GM12878 (cell line): ENCODE measurements around the gene MIER3. TPM values are rescaled to one million over a fixed set of nuclear protein-coding genes. Genes with fewer than 3 reads are reported as not detected.

Experiments used
- ATAC-seq: fragments of 200-7000 bp; cut with Tn5 transposase; 3 replicates; pipeline ENCODE4 v1.9.1; 2020; ENCODE audit warnings: mild to moderate bottlenecking, moderate library complexity
- BruUV-seq: library from RNA; stranded (reverse); fragments of 400-500 nt; replicated peaks from 2 replicates; lab custom pipeline; 2021; lab: Mats Ljungman, UMichigan
- CTCF ChIA-PET: fragments of 300-600 bp; sonication (Branson Sonifier 250); formaldehyde crosslinking; extraction: SDS; loops from one replicate; lab custom pipeline; 2021; ENCODE audit warnings: inconsistent platforms; lab: Yijun Ruan, JAX
- POLR2A ChIA-PET: fragments of 350-600 bp; formaldehyde crosslinking; extraction: SDS; loops from one replicate; lab custom pipeline; 2021; ENCODE audit warnings: inconsistent platforms; lab: Charles Lee
- RAD21 ChIA-PET: fragments of 300-600 bp; sonication (Branson Sonifier 250); formaldehyde crosslinking; loops from one replicate; lab custom pipeline; 2023; ENCODE audit warnings: antibody characterized with exemption; ENCODE audit not compliant: unreplicated experiment; lab: Charles Lee
- SMC1A ChIA-PET: fragments of 300-600 bp; sonication (Branson Sonifier 250); formaldehyde crosslinking; loops from one replicate; lab custom pipeline; 2023; ENCODE audit not compliant: unreplicated experiment, uncharacterized antibody; lab: Charles Lee
- DNase-seq: peaks from one replicate; pipeline ENCODE4 v3.0.0-alpha.2; 2011; ENCODE audit warnings: low read depth, low spot score
- FAIRE-seq: peaks from 3 replicates; lab custom pipeline; 2011; peaks lifted over from hg19 to GRCh38; lab: Jason Lieb, UNC
- H2AFZ ChIP-seq: 2 replicates; pipeline ENCODE4 v1.6.0; 2011; ENCODE audit warnings: low read depth, low read length, control low read depth; ENCODE audit not compliant: control insufficient read depth
- H3K27ac ChIP-seq: 2 replicates; pipeline ENCODE4 v1.5.1; 2011; ENCODE audit warnings: control low read depth; ENCODE audit not compliant: control insufficient read depth, insufficient read depth
- H3K27me3 ChIP-seq, 2 experiments: replicated peaks in 1 of 2; 2 replicates each; pipeline versions ENCODE4 v1.6.0 to v1.6.1; 2011; ENCODE audit warnings: low read length in 1 of 2; ENCODE audit not compliant: control insufficient read depth in 2 of 2, insufficient read depth in 2 of 2
- H3K36me3 ChIP-seq, 2 experiments: 2 replicates each; pipeline ENCODE4 v1.5.1; 2011; ENCODE audit warnings: low read length in 1 of 2; ENCODE audit not compliant: control insufficient read depth in 2 of 2, insufficient read depth in 2 of 2
- H3K4me1 ChIP-seq: 2 replicates; pipeline ENCODE4 v1.6.1; 2011; ENCODE audit warnings: mild to moderate bottlenecking, low read length, moderate library complexity, mixed read lengths; ENCODE audit not compliant: control insufficient read depth, insufficient read depth
- H3K4me2 ChIP-seq: 2 replicates; pipeline ENCODE4 v1.6.0; 2011; ENCODE audit warnings: control low read depth; ENCODE audit not compliant: control insufficient read depth, insufficient read depth
- H3K4me3 ChIP-seq: fragments of 200-600 bp; sonication (generic); 2 replicates; pipeline ENCODE4 v1.5.1; 2016
- H3K79me2 ChIP-seq: 2 replicates; pipeline ENCODE4 v1.6.0; 2011; ENCODE audit warnings: low read length; ENCODE audit not compliant: control insufficient read depth, insufficient read depth
- H3K9ac ChIP-seq: 2 replicates; pipeline ENCODE4 v1.8.0; 2011; ENCODE audit warnings: low read length, control low read depth, mixed read lengths; ENCODE audit not compliant: control insufficient read depth, insufficient read depth
- H3K9me3 ChIP-seq: replicated peaks from 3 replicates; pipeline ENCODE4 v1.5.1; 2011; ENCODE audit warnings: mild to moderate bottlenecking, low read length; ENCODE audit not compliant: control insufficient read depth, insufficient read depth
- H4K20me1 ChIP-seq: 2 replicates; pipeline ENCODE4 v1.6.0; 2011; ENCODE audit not compliant: control insufficient read depth, insufficient read depth
- E2F4 ChIP-seq: IDR thresholded peaks from 2 replicates; pipeline ENCODE4 v1.6.1; 2012; ENCODE audit warnings: low read depth, low read length, improper control_type of control experiment
- IRF5 ChIP-seq: fragments of 450-650 bp; IDR thresholded peaks from 2 replicates; pipeline ENCODE4 v1.6.1; 2017; ENCODE audit warnings: borderline replicate concordance
- PRDM15 ChIP-seq: fragments of 450-650 bp; formaldehyde crosslinking; IDR thresholded peaks from 2 replicates; pipeline ENCODE4 v1.4.0; 2020; ENCODE audit warnings: mild to moderate bottlenecking, moderate library complexity
- SIN3A ChIP-seq: IDR thresholded peaks from 2 replicates; pipeline ENCODE4 v1.6.1; 2012; ENCODE audit warnings: low read depth, low read length, improper control_type of control experiment
- WGBS: methylation state at CpG from one replicate; pipeline ENCODE4 v1.1.6; 2016; ENCODE audit warnings: low lambda C conversion rate; ENCODE audit not compliant: insufficient replicate concordance, insufficient coverage; ENCODE audit errors: missing lambda C conversion rate; 5-methylcytosine and 5-hydroxymethylcytosine counted together
- in situ Hi-C: fragments of 300-500 bp; cut with MboI; formaldehyde crosslinking; loops from 9 replicates; pipeline ENCODE4 v1.14.3; 2018; ENCODE audit warnings: mixed read lengths
- intact Hi-C: fragments of 100-400 bp; cut with micrococcal nuclease; formaldehyde crosslinking; loops from one replicate; pipeline ENCODE4 v1.14.2; 2022; ENCODE audit not compliant: unreplicated experiment
- polyA plus RNA-seq, 11 experiments: library from polyadenylated mRNA; depleted of rRNA in 4 of 11; unstranded in 6 of 11; stranded (reverse) in 5 of 11; fragments of >200 nt; fragmentation: Nextera tagmentation in 4 of 11; fragmentation: Illumina TruSeq in 1 of 11; extraction: Ambion mirVana in 4 of 11; extraction: Trizol in 1 of 11; gene quantifications; 1 replicate in 1 of 11; 2 replicates in 10 of 11; pipeline versions ENCODE4 v1.2.1 to v1.2.3, GENCODE V29; 2011 to 2016; ENCODE audit warnings: inconsistent platforms in 2 of 11, missing spikeins in 2 of 11, low read depth in 1 of 11
- total RNA-seq, 4 experiments: library from RNA; depleted of rRNA in 3 of 4; stranded (reverse); fragments of >200 nt in 3 of 4; fragmentation: Illumina TruSeq in 1 of 4; extraction: Trizol in 1 of 4; gene quantifications; 2 replicates each; pipeline versions ENCODE4 v1.2.1 to v1.2.3, GENCODE V29; 2013 to 2021
- TF ChIP-seq, protein P1 (sequence below), 3 experiments: IDR thresholded peaks in 2 of 3; conservative IDR thresholded peaks in 1 of 3; 2 replicates each; pipeline ENCODE4 v1.5.1; 2011; ENCODE audit warnings: low read depth in 3 of 3, low read length in 3 of 3, mild to moderate bottlenecking in 3 of 3, control low read depth in 2 of 3, moderate library complexity in 2 of 3, inconsistent platforms in 1 of 3, mixed read lengths in 1 of 3; ENCODE audit not compliant: control insufficient read depth in 2 of 3, insufficient read depth in 1 of 3; ENCODE audit errors: extremely low read depth in 1 of 3
- TF ChIP-seq, protein P2 (sequence below): IDR thresholded peaks from 2 replicates; pipeline ENCODE4 v1.6.1; 2012; ENCODE audit warnings: low read depth, low read length, improper control_type of control experiment
- TF ChIP-seq, protein P3 (sequence below): fragments of 450-650 bp; IDR thresholded peaks from 2 replicates; pipeline ENCODE4 v1.6.1; 2017; ENCODE audit warnings: mild to moderate bottlenecking, moderate library complexity

MIER3 gene
- total and polyA plus RNA-seq, 10 of the 15 experiments (the other 5 are each of a cell fraction or from before 2014, with no cell fraction given), result 2.9 to 14.6 (median 7.2) TPM

DNA sequence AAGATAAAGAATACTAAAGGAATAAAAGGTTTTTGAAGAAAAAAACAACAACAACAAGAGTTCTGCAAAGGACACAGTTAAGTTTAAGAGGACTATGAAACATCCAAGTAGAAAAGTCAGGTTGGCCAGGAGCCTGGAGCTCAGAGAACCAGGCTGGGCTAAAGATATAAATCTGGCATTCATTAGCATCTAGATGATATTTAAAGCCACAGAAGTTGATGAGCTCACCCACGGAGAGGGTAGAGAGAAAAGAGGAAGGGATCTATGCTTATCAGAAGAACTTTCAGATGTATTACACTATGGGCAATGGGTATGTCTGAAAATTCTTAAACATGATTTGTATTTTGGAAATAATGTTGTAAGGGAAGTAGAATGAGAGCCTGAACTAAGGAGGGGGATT lies 9.9 kb downstream of the MIER3 start (continued):
- TF ChIP-seq, protein P1, sequence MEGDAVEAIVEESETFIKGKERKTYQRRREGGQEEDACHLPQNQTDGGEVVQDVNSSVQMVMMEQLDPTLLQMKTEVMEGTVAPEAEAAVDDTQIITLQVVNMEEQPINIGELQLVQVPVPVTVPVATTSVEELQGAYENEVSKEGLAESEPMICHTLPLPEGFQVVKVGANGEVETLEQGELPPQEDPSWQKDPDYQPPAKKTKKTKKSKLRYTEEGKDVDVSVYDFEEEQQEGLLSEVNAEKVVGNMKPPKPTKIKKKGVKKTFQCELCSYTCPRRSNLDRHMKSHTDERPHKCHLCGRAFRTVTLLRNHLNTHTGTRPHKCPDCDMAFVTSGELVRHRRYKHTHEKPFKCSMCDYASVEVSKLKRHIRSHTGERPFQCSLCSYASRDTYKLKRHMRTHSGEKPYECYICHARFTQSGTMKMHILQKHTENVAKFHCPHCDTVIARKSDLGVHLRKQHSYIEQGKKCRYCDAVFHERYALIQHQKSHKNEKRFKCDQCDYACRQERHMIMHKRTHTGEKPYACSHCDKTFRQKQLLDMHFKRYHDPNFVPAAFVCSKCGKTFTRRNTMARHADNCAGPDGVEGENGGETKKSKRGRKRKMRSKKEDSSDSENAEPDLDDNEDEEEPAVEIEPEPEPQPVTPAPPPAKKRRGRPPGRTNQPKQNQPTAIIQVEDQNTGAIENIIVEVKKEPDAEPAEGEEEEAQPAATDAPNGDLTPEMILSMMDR (IDR thresholded peaks at IDR 0.05 in 2 of 3, conservative IDR thresholded peaks at IDR 0.05 in 1 of 3; ENCODE audit: control insufficient read depth in 2 of 3, extremely low read depth in 1 of 3, insufficient read depth in 1 of 3, low read depth in 3 of 3, low read length in 3 of 3), result no peak

DNA sequence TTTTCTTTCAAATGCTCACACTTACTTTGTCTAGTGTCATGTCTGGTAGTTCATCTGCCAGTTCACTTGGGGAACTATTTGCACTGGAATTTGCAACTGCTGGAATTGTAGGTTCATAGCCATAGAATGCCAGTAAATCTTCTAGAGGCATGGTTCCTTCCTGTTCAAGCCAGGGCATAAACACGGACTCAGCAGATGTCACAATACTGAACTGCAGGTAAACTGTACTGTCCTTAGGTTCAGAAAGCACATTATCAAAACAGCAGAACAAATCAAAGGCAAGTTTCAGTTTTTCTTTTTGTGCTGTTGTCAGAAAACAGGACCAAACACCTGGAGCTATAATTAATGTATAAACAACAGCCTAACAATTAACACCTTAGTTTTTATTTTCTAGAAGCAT lies 13.1 kb downstream of the MIER3 start:
- 100% methylated on average over 1 of the region's 1 CpG for WGBS
- CTCF ChIA-PET, result interaction anchor here (1.3 kb wide), 1 partner anchor 281 kb away, joined by 3 read pairs; no protein-coding TSS in a partner anchor
- H3K4me2 ChIP-seq, result no peak overlapping the region
- intact Hi-C loops, result no loop called here
- no peak for FAIRE-seq
- H2AFZ ChIP-seq, result no peak overlapping the region
- no peaks in the 10 kb centered on the region for H3K27me3 ChIP-seq
- RAD21 ChIA-PET, result no interaction called here
- H3K27ac ChIP-seq, result no peak overlapping the region
- DNase-seq, result no peak
- BruUV-seq, result no TSS peak
- peaks cover 6 to 30% of the 10 kb centered on the region in 2 experiments for H3K36me3 ChIP-seq
- ATAC-seq, result no peak
- no peaks in the 10 kb centered on the region for H3K4me1 ChIP-seq
- POLR2A ChIA-PET, result no interaction called here
- in situ Hi-C loops, result no loop called here
- H3K9ac ChIP-seq, result no peak overlapping the region
- no peaks in the 10 kb centered on the region for H4K20me1 ChIP-seq
- SMC1A ChIA-PET, result interaction anchor here (1.5 kb wide), 1 partner anchor 38 kb away, joined by 3 read pairs; no protein-coding TSS in a partner anchor
- H3K4me3 ChIP-seq, result no peak overlapping the region
- no peaks in the 10 kb centered on the region for H3K9me3 ChIP-seq
- H3K79me2 ChIP-seq, result no peaks in the 10 kb centered on the region
- TF ChIP-seq, protein P2, sequence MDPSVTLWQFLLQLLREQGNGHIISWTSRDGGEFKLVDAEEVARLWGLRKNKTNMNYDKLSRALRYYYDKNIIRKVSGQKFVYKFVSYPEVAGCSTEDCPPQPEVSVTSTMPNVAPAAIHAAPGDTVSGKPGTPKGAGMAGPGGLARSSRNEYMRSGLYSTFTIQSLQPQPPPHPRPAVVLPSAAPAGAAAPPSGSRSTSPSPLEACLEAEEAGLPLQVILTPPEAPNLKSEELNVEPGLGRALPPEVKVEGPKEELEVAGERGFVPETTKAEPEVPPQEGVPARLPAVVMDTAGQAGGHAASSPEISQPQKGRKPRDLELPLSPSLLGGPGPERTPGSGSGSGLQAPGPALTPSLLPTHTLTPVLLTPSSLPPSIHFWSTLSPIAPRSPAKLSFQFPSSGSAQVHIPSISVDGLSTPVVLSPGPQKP, result no peak
- TF ChIP-seq, protein P3, sequence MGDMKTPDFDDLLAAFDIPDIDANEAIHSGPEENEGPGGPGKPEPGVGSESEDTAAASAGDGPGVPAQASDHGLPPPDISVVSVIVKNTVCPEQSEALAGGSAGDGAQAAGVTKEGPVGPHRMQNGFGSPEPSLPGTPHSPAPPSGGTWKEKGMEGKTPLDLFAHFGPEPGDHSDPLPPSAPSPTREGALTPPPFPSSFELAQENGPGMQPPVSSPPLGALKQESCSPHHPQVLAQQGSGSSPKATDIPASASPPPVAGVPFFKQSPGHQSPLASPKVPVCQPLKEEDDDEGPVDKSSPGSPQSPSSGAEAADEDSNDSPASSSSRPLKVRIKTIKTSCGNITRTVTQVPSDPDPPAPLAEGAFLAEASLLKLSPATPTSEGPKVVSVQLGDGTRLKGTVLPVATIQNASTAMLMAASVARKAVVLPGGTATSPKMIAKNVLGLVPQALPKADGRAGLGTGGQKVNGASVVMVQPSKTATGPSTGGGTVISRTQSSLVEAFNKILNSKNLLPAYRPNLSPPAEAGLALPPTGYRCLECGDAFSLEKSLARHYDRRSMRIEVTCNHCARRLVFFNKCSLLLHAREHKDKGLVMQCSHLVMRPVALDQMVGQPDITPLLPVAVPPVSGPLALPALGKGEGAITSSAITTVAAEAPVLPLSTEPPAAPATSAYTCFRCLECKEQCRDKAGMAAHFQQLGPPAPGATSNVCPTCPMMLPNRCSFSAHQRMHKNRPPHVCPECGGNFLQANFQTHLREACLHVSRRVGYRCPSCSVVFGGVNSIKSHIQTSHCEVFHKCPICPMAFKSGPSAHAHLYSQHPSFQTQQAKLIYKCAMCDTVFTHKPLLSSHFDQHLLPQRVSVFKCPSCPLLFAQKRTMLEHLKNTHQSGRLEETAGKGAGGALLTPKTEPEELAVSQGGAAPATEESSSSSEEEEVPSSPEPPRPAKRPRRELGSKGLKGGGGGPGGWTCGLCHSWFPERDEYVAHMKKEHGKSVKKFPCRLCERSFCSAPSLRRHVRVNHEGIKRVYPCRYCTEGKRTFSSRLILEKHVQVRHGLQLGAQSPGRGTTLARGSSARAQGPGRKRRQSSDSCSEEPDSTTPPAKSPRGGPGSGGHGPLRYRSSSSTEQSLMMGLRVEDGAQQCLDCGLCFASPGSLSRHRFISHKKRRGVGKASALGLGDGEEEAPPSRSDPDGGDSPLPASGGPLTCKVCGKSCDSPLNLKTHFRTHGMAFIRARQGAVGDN, result no peak
- TF ChIP-seq PRDM15 (no peak), IRF5 (no peak), SIN3A (no peak), E2F4 (no peak)
